Activated CD8-positive, alpha-beta memory T cell treated with anti-CD3 and anti-CD28 coated beads, Interleukin-2, amount 50 U/mL, for 1 hour (primary cell): ENCODE data around the gene REV3L.
"Not testable (repeated sequence)": the region's sequence is repeated elsewhere in the genome, so short reads cannot be mapped to it uniquely, and the experiment has no call there.

Source experiments
- DNase-seq: peaks from one replicate; pipeline ENCODE4 v3.0.0-alpha.2; 2020; ENCODE audit errors: extremely low read depth

Gene REV3L

GRCh38 chr6:111361648-111362047 is 121.4 kb downstream of the REV3L start:
- no peak for DNase-seq

- no peak for DNase-seq
Observed at GRCh38 chr6:111358454-111358853, 124.6 kb downstream of the REV3L start.

- no peak for DNase-seq
Observed at GRCh38 chr6:111357705-111358104, 125.3 kb downstream of the REV3L start.

GRCh38 chr6:111356551-111356950 is 126.5 kb downstream of the REV3L start:
- DNase-seq = no peak

- no peak for DNase-seq
Observed at GRCh38 chr6:111354758-111355555, 128.1 kb downstream of the REV3L start.

- DNase-seq = no peak
Observed at GRCh38 chr6:111353912-111354462, 129.0 kb downstream of the REV3L start.

DNA sequence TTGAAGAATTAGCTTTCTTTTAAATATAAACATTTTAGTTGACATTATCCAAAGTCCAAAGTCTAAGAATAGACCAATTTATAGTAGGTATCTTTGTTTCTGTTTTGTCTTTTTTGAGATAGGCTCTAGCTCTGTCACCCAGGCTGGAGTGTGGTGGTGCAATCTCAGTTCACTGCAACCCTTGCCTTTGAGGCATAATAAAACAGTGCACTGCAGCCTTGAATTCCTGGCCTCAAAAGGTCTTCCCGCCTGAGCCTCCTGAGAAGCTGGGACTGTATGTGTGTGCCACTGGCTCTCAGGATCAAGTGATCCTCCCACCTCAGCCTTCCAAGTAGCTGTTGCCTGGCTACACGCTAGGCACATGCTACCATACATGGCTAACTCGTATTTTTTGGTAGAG is 135.4 kb downstream of the REV3L start:
- no peak for DNase-seq

- DNase-seq = no peak
Observed at GRCh38 chr6:111342913-111343312, 140.1 kb downstream of the REV3L start.

GRCh38 chr6:111339294-111339693 is 143.7 kb downstream of the REV3L start:
- no peak for DNase-seq

DNA sequence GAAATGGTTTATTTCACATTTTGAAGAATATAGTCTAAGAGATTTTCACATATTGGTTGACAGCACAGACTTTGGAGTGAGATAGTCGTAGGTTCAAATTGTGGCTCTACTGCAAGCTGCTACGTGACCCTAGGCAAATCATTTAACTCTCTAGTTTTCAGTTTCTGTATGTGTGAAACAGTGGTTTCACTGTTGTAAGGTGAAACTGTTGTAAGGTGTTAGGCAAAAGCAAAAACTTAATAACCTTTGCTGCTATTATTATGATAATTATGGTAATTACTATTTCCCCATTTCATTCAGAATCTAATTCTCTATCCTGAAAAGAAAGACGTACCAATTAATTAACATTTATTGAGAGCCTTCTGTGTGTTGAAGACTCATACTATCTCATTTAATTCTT is 144.2 kb downstream of the REV3L start:
- no peak for DNase-seq

GRCh38 chr6:111337829-111338236 is 145.2 kb downstream of the REV3L start:
- no peak for DNase-seq

DNA sequence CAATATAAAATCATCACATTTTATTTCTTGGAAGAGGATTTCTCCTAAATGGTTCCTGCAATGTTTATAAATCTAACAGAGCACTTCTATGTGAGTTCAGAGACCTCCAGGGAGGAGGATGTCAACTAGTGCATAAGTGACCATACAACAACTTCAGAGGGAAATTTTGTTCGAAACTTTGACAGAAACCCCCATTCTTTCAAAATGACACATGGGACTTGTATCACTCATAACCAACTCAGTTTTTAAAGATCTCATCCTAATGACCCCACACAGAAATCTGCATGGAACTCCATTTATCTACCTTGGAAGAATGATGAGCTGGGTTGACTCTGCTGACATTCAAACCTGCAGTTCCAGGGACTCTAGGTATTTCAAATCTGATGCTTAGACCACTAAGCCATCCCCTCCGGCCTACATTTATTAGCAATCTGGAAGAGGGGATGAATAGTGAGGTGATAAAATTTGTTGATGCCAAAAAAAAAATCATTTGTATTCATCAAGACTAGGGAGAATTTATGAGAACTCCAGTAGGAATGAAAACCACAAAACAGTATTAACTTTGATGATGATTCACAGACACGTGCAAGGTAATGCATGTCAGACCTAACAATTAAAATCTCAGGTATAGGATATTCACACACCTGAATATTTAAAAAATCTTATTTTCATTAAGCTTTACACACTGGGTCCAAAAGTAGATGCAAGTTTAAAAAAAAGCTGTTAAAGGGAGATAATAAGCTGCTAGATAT is 153.0 kb downstream of the REV3L start:
- no peak for DNase-seq

GRCh38 chr6:111326563-111326962 is 156.5 kb downstream of the REV3L start:
- no peak for DNase-seq

- no peak for DNase-seq
Observed at GRCh38 chr6:111322145-111322544, 160.9 kb downstream of the REV3L start.

DNA sequence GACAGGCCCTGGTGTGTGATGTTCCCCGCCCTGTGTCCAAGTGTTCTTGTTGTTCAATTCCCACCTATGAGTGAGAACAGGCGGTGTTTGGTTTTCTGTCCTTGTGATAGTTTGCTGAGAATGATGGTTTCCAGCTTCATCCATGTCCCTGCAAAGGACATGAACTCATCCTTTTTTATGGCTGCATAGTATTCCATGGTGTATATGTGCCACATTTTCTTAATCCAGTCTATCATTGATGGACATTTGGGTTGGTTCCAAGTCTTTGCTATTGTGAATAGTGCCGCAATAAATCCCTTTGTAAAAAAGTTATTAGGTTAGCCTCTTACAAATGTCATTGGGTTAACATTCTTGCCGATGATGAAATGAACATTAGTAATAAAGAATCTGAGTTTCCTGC is 175.1 kb downstream of the REV3L start:
- not testable (repeated sequence) for DNase-seq

- no peak for DNase-seq
Observed at GRCh38 chr6:111307275-111307858, 175.7 kb downstream of the REV3L start.

DNA sequence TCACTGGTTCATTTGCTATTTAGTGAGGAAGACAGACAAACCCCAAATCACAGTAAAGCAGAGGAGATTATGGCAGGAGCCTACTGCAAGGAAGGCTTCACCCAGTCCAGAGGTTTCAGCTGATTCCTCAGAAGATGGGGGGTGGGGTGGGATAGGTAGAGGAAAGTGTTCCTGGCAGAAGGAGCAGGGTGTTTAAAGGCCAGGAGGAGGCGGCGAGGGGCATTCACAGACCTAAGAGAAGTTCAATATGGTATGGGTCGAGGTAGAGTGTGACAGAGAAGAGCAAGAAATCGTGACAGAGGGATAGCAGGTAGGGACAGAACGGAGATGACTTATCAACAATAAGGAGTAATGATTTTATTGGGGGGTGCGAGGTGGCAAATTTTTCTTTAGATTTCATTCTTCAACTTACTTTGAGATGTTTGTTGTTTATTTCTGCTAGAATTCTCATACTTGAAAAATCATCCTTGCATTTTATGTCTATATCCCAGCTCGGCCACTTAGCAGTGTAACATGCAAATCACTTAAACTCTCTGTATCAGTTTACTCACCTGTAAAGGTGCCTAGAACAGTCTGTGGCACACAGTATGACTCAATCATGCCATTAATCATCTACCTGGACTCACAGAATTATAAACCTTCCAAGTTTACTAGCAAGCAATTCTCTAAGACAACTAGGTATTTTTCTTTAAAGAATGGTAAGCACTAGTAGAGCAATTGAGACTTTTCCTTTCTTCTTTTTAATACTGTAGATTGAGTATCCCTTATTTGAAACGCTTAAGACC is 176.7 kb downstream of the REV3L start:
- no peak for DNase-seq

DNA sequence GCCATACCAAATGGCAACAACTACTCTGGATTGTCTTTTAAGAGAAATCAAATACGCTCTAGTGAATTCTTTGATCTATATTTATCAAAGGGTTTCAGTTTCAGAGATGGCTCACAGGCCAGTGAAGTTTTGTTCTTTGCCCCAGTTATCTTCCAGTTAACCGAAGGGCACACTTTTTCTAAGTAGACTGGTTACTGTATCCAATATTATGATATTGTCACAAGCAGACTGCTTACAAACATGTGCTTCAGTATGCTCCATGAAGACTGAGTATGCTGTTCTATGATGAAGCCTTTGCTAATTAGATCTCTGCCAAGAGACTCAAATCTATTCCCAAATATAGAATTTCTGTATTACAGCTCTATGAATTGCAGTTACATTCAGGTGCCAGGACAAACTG is 181.1 kb downstream of the REV3L start:
- no peak for DNase-seq

DNA sequence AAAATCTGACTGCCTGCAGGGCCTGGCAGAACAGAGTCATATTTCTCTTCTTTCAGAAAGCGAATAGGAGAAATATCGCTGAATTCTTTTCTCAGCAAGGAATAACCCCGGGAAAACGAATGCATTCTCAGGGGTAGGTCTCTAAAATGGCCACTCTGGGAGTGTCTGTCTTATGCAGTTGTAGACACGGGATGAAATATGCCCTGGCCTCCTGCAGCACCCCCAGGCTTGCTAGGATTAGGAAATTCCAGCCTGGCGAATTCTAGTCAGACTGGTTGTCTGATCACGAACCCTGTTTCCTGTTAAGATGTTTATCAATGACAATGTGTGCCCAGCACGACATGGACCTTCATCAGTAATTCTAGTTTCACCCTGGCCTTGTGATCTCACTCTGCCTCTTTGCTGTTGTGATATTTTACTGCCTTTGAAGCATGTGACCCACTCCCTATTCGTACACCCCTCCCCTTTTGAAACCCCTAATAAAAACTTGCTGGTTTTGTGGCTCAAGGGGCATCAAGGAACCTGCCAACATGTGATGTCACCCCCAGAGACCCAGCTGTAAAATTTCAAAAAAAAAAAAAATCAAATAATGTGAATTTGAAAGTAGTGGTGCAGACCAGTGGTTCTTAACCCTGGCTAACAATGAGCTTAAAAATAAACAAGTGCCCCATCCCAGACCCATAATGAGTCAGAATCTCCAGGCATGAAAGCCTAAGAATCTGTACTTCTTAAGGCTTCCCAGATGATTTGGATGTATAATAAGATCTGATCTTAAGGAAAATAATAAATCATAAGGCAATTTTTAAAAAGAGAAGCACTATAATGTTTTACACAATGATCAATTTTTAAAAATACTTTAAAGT is 181.8 kb downstream of the REV3L start:
- DNase-seq = not testable (repeated sequence)

- DNase-seq = no peak
Observed at GRCh38 chr6:111297776-111298175, 185.2 kb downstream of the REV3L start.
